HL-60 (cell line): ENCODE data around the gene INKA2.

Experiments used
- GABPA ChIP-seq: IDR thresholded peaks from 2 replicates; pipeline ENCODE4 v1.6.1; 2012; ENCODE audit warnings: low read depth
- POLR2AphosphoS5 ChIP-seq: IDR thresholded peaks from 2 replicates; pipeline ENCODE4 v1.6.1; 2012; ENCODE audit warnings: low read depth
- REST ChIP-seq: IDR thresholded peaks from 2 replicates; pipeline ENCODE4 v1.6.1; 2012; ENCODE audit warnings: low read depth; ENCODE audit not compliant: insufficient replicate concordance
- TF ChIP-seq, protein P1 (sequence below): IDR thresholded peaks from one replicate; pipeline ENCODE4 v1.5.1; 2011; ENCODE audit warnings: low read length, control low read depth, inconsistent platforms; ENCODE audit not compliant: insufficient read depth

DNA sequence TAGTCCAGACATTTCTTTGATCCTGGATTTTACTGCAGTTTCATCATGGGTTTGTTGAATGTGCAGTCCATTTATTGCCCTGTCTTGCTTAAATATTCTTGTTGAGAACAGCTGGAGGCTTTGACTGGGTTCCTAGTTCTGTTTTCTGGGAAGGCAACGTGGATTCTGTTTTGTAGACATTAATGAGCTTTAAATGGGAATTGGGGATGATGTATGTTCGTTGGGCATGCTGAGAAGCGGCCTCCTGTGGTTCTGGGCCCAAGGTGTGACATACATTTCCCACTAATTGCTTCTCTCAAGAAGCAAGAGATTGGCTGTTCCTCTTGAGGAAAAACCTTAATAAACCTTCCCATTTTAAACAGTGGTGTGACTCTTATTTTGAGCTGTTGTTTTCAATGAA, 22.9 kb downstream of the INKA2 start:
- TF ChIP-seq, protein P1, sequence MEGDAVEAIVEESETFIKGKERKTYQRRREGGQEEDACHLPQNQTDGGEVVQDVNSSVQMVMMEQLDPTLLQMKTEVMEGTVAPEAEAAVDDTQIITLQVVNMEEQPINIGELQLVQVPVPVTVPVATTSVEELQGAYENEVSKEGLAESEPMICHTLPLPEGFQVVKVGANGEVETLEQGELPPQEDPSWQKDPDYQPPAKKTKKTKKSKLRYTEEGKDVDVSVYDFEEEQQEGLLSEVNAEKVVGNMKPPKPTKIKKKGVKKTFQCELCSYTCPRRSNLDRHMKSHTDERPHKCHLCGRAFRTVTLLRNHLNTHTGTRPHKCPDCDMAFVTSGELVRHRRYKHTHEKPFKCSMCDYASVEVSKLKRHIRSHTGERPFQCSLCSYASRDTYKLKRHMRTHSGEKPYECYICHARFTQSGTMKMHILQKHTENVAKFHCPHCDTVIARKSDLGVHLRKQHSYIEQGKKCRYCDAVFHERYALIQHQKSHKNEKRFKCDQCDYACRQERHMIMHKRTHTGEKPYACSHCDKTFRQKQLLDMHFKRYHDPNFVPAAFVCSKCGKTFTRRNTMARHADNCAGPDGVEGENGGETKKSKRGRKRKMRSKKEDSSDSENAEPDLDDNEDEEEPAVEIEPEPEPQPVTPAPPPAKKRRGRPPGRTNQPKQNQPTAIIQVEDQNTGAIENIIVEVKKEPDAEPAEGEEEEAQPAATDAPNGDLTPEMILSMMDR, result no peak
- TF ChIP-seq GABPA, result no peak
- TF ChIP-seq REST, result no peak
- no peak for TF ChIP-seq POLR2AphosphoS5
